Upper lobe of left lung (tissue), 4 donors: ENCODE measurements around the gene FMO2.

Experiments
- CTCF ChIP-seq, 6 experiments: fragments of 450-650 bp in 4 of 6; fragments of 200-600 bp in 2 of 6; sonication (generic) in 2 of 6; IDR thresholded peaks; one replicate each; pipeline ENCODE4 v1.5.1; 2016 to 2019; ENCODE audit warnings: antibody characterized with exemption in 6 of 6
- EP300 ChIP-seq, 4 donors: sonication (generic); formaldehyde crosslinking; IDR thresholded peaks; one replicate each; pipeline ENCODE4 v1.5.1; 2017; ENCODE audit warnings: antibody characterized with exemption in 4 of 4, control low read depth in 2 of 4
- POLR2A ChIP-seq, 4 donors: fragments of 450-650 bp; IDR thresholded peaks; one replicate each; pipeline ENCODE4 v1.5.1; 2016 to 2017; ENCODE audit warnings: antibody characterized with exemption in 4 of 4, mild to moderate bottlenecking in 2 of 4
- POLR2AphosphoS5 ChIP-seq, 2 donors: sonication (generic); formaldehyde crosslinking; IDR thresholded peaks; one replicate each; pipeline ENCODE4 v1.5.1; 2017; ENCODE audit warnings: antibody characterized with exemption in 2 of 2

- TF ChIP-seq CTCF (IDR thresholded peaks at IDR 0.05) (no peak), POLR2AphosphoS5 (IDR thresholded peaks at IDR 0.05) (no peak), POLR2A (IDR thresholded peaks at IDR 0.05) (no peak), EP300 (IDR thresholded peaks at IDR 0.05) (no peak)
These were observed 72.0 kb downstream of the FMO2 start for GRCh38 chr1:171256940-171257606.
